Mucosa of gallbladder (tissue), 1 donor: ENCODE results near the gene MYL11. TPM values are rescaled to one million over a fixed set of nuclear protein-coding genes. Genes with fewer than 3 reads are reported as not detected.
A peak's percentile ranks its signal among the peaks of the same experiment; 100 is the strongest.
"Not testable (repeated sequence)": the region's sequence is repeated elsewhere in the genome, so short reads cannot be mapped to it uniquely, and the experiment has no call there.

Experiments used
- DNase-seq: peaks from one replicate; pipeline ENCODE4 v3.0.0-alpha.2; 2020; ENCODE audit warnings: low spot score
- total RNA-seq: library from RNA; stranded (reverse); gene quantifications from one replicate; pipeline ENCODE4 v1.2.1, GENCODE V29; 2021
- donor health status: DM: no; HTN: no; CAD: no.

Gene MYL11
- 1.3 TPM for total RNA-seq

GRCh38 chr16:30374538-30374937 lies at the start of gene MYL11:
TSS of gene MYL11 (plus strand) at chr16:30374802. CDS start at chr16:30374858, 56 bp downstream.
- no peak for DNase-seq

GRCh38 chr16:30334473-30334989 lies 40.1 kb upstream of the MYL11 start:
- DNase-seq, result peak; percentile 74

- DNase-seq, result peak; percentile 84
Measured at GRCh38 chr16:30335028-30335597, 39.5 kb upstream of the MYL11 start.

- no peak for DNase-seq
Measured at GRCh38 chr16:30335598-30336474, 38.8 kb upstream of the MYL11 start.

GRCh38 chr16:30337964-30338357 lies 36.6 kb upstream of the MYL11 start:
- not testable (repeated sequence) for DNase-seq

- DNase-seq, result not testable (repeated sequence)
Measured at GRCh38 chr16:30338715-30339114, 35.9 kb upstream of the MYL11 start.

- no peak for DNase-seq
Measured at GRCh38 chr16:30340621-30341020, 34.0 kb upstream of the MYL11 start.

- not testable (repeated sequence) for DNase-seq
Measured at GRCh38 chr16:30341971-30342370, 32.6 kb upstream of the MYL11 start.

- DNase-seq, result no peak
Measured at GRCh38 chr16:30342751-30343490, 31.7 kb upstream of the MYL11 start.

- not testable (repeated sequence) for DNase-seq
Measured at GRCh38 chr16:30343491-30343820, 31.1 kb upstream of the MYL11 start.

- no peak for DNase-seq
Measured at GRCh38 chr16:30346286-30346685, 28.3 kb upstream of the MYL11 start.

- DNase-seq, result no peak
Measured at GRCh38 chr16:30348113-30348512, 26.5 kb upstream of the MYL11 start.

GRCh38 chr16:30348929-30349328 lies 25.7 kb upstream of the MYL11 start:
- no peak for DNase-seq

- DNase-seq, result no peak
Measured at GRCh38 chr16:30349675-30350074, 24.9 kb upstream of the MYL11 start.

- no peak for DNase-seq
Measured at GRCh38 chr16:30350134-30350871, 24.3 kb upstream of the MYL11 start.

GRCh38 chr16:30351001-30351441 lies 23.6 kb upstream of the MYL11 start:
- no peak for DNase-seq

GRCh38 chr16:30351586-30352419 lies 22.8 kb upstream of the MYL11 start:
- peak; percentile 79 for DNase-seq

GRCh38 chr16:30352488-30353401 lies 21.9 kb upstream of the MYL11 start:
- DNase-seq, result no peak

GRCh38 chr16:30353438-30354129 lies 21.0 kb upstream of the MYL11 start:
- DNase-seq, result no peak
